Vagina (tissue), 2 donors: Measurements from ENCODE around the gene RCAN3.

ENCODE experiments used
- POLR2A ChIP-seq, 2 donors: fragments of 450-650 bp; IDR thresholded peaks; one replicate each; pipeline ENCODE4 v1.6.1; 2017; ENCODE audit warnings: antibody characterized with exemption in 2 of 2, mild to moderate bottlenecking in 2 of 2, moderate library complexity in 2 of 2
- POLR2AphosphoS5 ChIP-seq, 2 donors: sonication (generic); formaldehyde crosslinking; IDR thresholded peaks; one replicate each; pipeline ENCODE4 v1.9.0; 2017; ENCODE audit warnings: antibody characterized with exemption in 2 of 2, mild to moderate bottlenecking in 2 of 2, low read depth in 1 of 2; ENCODE audit not compliant: insufficient read depth in 1 of 2
- TF ChIP-seq, protein P1 (sequence below), 3 experiments: fragments of 450-650 bp in 2 of 3; fragments of 200-600 bp in 1 of 3; sonication (generic) in 1 of 3; IDR thresholded peaks; one replicate each; pipeline ENCODE4 v1.5.1; 2017 to 2019; ENCODE audit warnings: antibody characterized with exemption in 3 of 3, mild to moderate bottlenecking in 2 of 3, moderate library complexity in 2 of 3

DNA sequence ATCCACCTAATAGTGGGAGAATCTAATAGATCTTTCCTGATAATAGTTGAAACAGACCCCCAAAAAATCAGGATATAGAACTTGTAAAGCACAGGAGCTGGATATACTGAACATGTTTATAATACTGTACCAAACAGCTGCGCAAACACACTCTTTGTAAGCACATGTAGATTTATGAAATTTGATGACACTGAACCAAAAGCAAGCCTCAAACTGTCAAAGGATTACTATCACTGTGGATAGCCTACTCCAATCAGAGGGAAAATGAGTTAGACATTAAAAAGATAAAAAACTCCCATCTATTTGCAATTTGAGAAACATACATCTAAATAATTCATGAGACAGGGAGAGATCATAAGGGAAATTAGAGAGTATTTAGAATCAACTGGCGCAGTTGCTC lies 26.1 kb downstream of the RCAN3 start:
- TF ChIP-seq, protein P1, sequence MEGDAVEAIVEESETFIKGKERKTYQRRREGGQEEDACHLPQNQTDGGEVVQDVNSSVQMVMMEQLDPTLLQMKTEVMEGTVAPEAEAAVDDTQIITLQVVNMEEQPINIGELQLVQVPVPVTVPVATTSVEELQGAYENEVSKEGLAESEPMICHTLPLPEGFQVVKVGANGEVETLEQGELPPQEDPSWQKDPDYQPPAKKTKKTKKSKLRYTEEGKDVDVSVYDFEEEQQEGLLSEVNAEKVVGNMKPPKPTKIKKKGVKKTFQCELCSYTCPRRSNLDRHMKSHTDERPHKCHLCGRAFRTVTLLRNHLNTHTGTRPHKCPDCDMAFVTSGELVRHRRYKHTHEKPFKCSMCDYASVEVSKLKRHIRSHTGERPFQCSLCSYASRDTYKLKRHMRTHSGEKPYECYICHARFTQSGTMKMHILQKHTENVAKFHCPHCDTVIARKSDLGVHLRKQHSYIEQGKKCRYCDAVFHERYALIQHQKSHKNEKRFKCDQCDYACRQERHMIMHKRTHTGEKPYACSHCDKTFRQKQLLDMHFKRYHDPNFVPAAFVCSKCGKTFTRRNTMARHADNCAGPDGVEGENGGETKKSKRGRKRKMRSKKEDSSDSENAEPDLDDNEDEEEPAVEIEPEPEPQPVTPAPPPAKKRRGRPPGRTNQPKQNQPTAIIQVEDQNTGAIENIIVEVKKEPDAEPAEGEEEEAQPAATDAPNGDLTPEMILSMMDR (IDR thresholded peaks at IDR 0.05) = no peak
- TF ChIP-seq POLR2A (IDR thresholded peaks at IDR 0.05) (no peak), POLR2AphosphoS5 (IDR thresholded peaks at IDR 0.05; ENCODE audit: insufficient read depth in 1 of 2, low read depth in 1 of 2) (no peak)
